Esophagus muscularis mucosa (tissue), 4 donors: ENCODE data around the gene DHRS13. TPM values are rescaled to one million over a fixed set of nuclear protein-coding genes. Genes with fewer than 3 reads are reported as not detected.
A peak's percentile ranks its signal among the peaks of the same experiment; 100 is the strongest.
"Not testable (repeated sequence)": the region's sequence is repeated elsewhere in the genome, so short reads cannot be mapped to it uniquely, and the experiment has no call there.

ENCODE experiments used
- DNase-seq: peaks from one replicate; pipeline ENCODE4 v3.0.0-alpha.2; 2017; ENCODE audit errors: extremely low spot score
- H3K27ac ChIP-seq, 4 donors: fragments of 200-600 bp; sonication (generic); replicated peaks in 1 of 4; 1 replicate in 3 of 4; 2 replicates in 1 of 4; pipeline ENCODE4 v1.5.1; 2016 to 2019; ENCODE audit warnings: mild to moderate bottlenecking in 1 of 4
- H3K27me3 ChIP-seq, 4 donors: fragments of 200-600 bp; sonication (generic); one replicate each; pipeline versions ENCODE4 v1.5.1 to v1.6.0; 2016 to 2019
- H3K36me3 ChIP-seq, 4 donors: fragments of 200-600 bp; sonication (generic); one replicate each; pipeline ENCODE4 v1.5.1; 2016 to 2019
- H3K4me1 ChIP-seq, 4 donors: fragments of 200-600 bp; sonication (generic); one replicate each; pipeline ENCODE4 v1.5.1; 2016 to 2019
- H3K4me3 ChIP-seq, 4 donors: fragments of 200-600 bp; sonication (generic); 1 replicate in 2 of 4; 2 replicates in 2 of 4; pipeline ENCODE4 v1.5.1; 2016 to 2019; ENCODE audit warnings: mild to moderate bottlenecking in 4 of 4, moderate library complexity in 1 of 4
- H3K9me3 ChIP-seq, 4 donors: fragments of 200-600 bp; sonication (generic); 1 replicate in 3 of 4; 2 replicates in 1 of 4; pipeline ENCODE4 v1.5.1; 2016 to 2019
- EP300 ChIP-seq: sonication (generic); formaldehyde crosslinking; IDR thresholded peaks from one replicate; pipeline ENCODE4 v1.6.1; 2017; ENCODE audit warnings: antibody characterized with exemption
- POLR2A ChIP-seq: fragments of 450-650 bp; IDR thresholded peaks from one replicate; pipeline ENCODE4 v1.6.1; 2017; ENCODE audit warnings: antibody characterized with exemption, moderate library complexity, mild to moderate bottlenecking, low read depth
- POLR2AphosphoS5 ChIP-seq, 2 donors: sonication (generic); formaldehyde crosslinking; IDR thresholded peaks; one replicate each; pipeline ENCODE4 v1.6.1; 2017; ENCODE audit warnings: antibody characterized with exemption in 2 of 2
- whole genome bisulfite sequencing: methylation state at CpG from one replicate; pipeline ENCODE4 v1.1.5; 2018; 5-methylcytosine and 5-hydroxymethylcytosine counted together
- intact Hi-C: fragments of 100-400 bp; cut with DNase I; formaldehyde crosslinking; loops from one replicate; pipeline ENCODE4 v1.15.1; 2023
- total RNA-seq, 4 donors: library from RNA; depleted of rRNA; stranded (reverse); fragments of >200 nt; gene quantifications; one replicate each; pipeline versions ENCODE4 v1.1.0 to v1.2.1, GENCODE V29; 2016
- TF ChIP-seq, protein P1 (sequence below), 3 experiments: fragments of 200-600 bp in 2 of 3; fragments of 450-650 bp in 1 of 3; sonication (generic) in 2 of 3; IDR thresholded peaks; one replicate each; pipeline ENCODE4 v1.5.1; 2017 to 2019; ENCODE audit warnings: antibody characterized with exemption in 3 of 3, mild to moderate bottlenecking in 2 of 3, moderate library complexity in 1 of 3

Gene DHRS13
- total RNA-seq, 4 donors from 2014 or later, result 3.7 to 14.2 (median 5.9) TPM

DNA sequence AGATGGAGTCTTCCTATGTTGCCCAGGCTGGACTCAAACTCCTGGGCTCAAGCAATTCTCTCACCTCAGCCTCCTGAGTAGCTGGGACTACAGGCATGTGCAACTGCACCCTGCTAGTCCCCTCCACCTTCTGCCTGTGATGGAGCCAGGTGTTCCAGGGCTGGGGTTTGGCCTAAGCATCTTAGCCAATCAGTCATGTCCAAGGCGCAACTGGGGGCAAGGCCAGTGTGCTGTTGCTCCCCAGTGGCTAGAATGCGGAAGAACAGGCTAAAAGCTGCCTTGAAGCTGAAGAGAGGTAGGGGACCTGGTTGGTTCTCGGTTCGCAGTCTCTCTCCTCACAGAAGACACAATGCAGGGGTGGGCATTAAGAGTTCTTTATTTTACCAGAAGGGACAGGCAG, 23.9 kb downstream of the DHRS13 start:
- no peak overlapping the region for H3K27ac ChIP-seq
- no peak overlapping the region for H3K4me3 ChIP-seq
- intact Hi-C loops, result no loop called here
- no peaks in the 10 kb centered on the region for H3K9me3 ChIP-seq
- peaks cover 33 to 67% (median 58%) of the 10 kb centered on the region in 4 donors for H3K36me3 ChIP-seq
- no peak for DNase-seq
- H3K4me1 ChIP-seq, result no peaks in the 10 kb centered on the region
- TF ChIP-seq, protein P1, sequence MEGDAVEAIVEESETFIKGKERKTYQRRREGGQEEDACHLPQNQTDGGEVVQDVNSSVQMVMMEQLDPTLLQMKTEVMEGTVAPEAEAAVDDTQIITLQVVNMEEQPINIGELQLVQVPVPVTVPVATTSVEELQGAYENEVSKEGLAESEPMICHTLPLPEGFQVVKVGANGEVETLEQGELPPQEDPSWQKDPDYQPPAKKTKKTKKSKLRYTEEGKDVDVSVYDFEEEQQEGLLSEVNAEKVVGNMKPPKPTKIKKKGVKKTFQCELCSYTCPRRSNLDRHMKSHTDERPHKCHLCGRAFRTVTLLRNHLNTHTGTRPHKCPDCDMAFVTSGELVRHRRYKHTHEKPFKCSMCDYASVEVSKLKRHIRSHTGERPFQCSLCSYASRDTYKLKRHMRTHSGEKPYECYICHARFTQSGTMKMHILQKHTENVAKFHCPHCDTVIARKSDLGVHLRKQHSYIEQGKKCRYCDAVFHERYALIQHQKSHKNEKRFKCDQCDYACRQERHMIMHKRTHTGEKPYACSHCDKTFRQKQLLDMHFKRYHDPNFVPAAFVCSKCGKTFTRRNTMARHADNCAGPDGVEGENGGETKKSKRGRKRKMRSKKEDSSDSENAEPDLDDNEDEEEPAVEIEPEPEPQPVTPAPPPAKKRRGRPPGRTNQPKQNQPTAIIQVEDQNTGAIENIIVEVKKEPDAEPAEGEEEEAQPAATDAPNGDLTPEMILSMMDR (IDR thresholded peaks at IDR 0.05), result peak in 2 of 3 experiments; percentile 41 to 42
- TF ChIP-seq EP300 (no peak), POLR2A (no peak)
- WGBS, result 80% methylated on average over 1 of the region's 4 CpGs
- H3K27me3 ChIP-seq, result no peaks in the 10 kb centered on the region

DNA sequence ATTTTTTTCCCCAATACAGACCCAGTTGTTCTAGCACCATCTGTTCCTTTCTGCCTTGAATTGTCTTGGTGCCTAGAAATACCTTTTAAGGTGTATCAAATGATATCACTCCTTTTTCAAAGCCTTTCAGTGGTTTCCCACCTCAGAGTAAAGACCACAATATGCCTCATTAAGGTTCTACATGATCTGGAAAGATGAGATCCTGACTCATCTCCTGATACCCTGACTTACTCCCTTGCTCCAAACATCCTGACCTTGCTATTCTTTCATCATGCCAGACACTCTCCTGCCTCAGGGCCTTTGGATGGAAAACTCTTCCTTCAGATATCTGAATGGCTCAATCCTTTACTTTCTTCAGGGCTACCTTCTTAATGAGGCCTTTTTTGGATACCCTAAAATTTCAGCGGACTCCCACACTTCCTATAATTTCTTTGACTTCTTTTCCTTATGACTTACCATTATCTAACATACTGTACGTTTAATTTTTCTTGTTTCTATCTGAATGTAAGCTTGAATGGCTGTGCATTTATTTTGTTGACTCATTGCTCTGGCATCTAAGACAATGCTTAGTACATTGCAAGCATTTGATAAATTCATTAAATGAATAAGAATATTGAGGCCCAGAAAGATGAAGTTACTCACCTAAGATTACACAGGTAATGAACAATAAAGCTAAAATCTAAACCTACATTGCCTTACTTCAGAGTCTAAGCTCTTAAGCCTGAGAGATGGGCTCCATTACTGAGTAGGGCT, 24.5 kb downstream of the DHRS13 start:
- no peak overlapping the region for H3K27ac ChIP-seq
- H3K27me3 ChIP-seq, result no peaks in the 10 kb centered on the region
- no peaks in the 10 kb centered on the region for H3K4me1 ChIP-seq
- intact Hi-C loops, result no loop called here
- WGBS, result 92% methylated on average over 2 of the region's 2 CpGs
- no peak overlapping the region for H3K4me3 ChIP-seq
- peaks cover 33 to 60% (median 51%) of the 10 kb centered on the region in 4 donors for H3K36me3 ChIP-seq
- H3K9me3 ChIP-seq, result no peaks in the 10 kb centered on the region
- no peak for DNase-seq
- TF ChIP-seq POLR2AphosphoS5 (IDR thresholded peaks at IDR 0.05), result no peak
- TF ChIP-seq, protein P1 (IDR thresholded peaks at IDR 0.05), result no peak
- no peak for TF ChIP-seq POLR2A
- TF ChIP-seq EP300, result no peak

DNA sequence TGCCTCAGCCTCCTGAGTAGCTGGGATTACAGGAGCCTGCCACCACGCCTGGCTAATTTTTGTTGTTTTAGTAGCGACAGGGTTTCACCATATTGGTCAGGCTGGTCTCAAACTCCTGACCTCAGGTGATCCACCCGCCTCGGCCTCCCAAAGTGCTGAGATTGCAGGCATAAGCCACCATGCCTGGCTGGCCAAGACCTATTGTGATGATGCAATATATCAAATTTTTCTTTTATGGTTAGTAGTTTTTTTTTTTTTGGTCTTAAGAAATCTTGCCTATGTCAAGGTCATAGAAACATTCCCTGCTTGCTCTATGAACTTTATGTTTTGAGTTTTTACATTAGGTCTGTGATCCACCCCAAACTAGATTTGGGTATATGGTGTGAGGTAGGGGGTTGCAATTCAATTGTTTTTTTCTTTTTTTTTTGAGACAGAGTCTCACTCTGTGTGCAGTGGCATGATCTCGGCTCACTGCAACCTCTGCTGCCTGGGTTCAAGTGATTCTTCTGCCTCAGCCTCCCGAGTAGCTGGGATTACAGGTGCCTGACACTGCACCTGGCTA, 25.6 kb downstream of the DHRS13 start:
- H3K4me1 ChIP-seq, H3K9me3 ChIP-seq, H3K4me3 ChIP-seq, H3K27me3 ChIP-seq, H3K27ac ChIP-seq, DNase-seq, intact Hi-C loops: not testable (repeated sequence)
- WGBS, result 94% methylated on average over 6 of the region's 6 CpGs
- H3K36me3 ChIP-seq, result peaks cover 27 to 49% (median 40%) of the 10 kb centered on the region in 4 donors

DNA sequence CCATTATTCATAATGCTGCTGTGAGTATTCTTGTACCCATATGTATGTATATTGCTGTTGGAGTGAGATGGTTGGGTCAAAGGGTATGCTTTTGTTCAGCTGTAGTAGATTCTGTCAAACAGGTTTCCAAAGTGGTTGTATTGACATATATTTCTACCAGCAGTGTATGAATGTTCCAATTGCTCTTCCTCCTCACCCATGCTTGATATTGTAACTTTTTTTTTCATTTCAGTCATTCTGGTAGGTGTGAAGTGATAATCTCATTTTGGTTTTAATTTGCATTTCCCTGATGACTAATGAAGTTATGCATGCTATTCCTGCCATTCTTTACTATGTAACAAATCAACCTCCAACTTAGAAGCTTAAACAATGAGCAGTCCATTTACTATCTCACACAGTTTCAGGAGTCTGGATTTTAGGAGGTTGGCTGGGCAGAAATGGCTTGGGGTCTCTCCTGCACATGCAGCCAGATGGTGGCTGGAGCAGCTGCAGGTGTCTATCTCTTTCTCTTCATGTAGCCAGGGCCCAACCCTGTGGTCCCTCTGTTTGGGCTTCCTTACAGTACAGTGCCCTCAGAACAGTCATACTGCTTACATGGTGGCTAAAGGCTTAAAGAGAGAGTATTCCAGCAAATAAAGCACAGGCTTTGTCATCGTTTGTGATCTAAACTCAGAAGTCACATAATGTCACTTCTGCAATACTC, 26.9 kb downstream of the DHRS13 start:
- H3K4me1 ChIP-seq, result no peaks in the 10 kb centered on the region
- no peak overlapping the region for H3K4me3 ChIP-seq
- no peaks in the 10 kb centered on the region for H3K27me3 ChIP-seq
- DNase-seq, result no peak
- H3K27ac ChIP-seq, result no peak overlapping the region
- H3K36me3 ChIP-seq, result peaks cover 16 to 37% (median 28%) of the 10 kb centered on the region in 4 donors
- intact Hi-C loops, result no loop called here
- no peak for TF ChIP-seq POLR2AphosphoS5 (IDR thresholded peaks at IDR 0.05)
- TF ChIP-seq, protein P1 (IDR thresholded peaks at IDR 0.05), result no peak
- no peak for TF ChIP-seq POLR2A
- TF ChIP-seq EP300, result no peak
- 67% methylated on average over 1 of the region's 1 CpG for WGBS
- no peaks in the 10 kb centered on the region for H3K9me3 ChIP-seq

DNA sequence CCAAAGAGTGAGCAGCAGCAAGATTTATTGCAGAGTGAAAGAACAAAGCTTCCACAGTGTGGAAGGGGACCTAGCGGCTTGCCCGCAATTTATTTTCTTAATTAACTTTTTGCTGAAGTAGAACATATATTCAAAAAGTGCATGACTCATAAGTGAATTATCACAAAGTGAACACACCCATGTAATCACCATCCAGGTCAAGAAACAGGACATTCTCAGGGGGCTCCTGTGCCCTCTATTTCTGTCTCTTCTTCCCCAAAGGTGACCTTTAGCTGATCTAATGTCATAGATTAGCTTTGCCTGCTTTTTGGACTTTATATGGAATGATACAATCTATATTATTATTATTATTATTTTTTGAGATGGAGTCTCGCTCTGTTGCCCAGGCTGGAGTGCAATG, 28.1 kb downstream of the DHRS13 start:
- WGBS, result 91% methylated on average over 3 of the region's 3 CpGs
- Histone ChIP-seq H3K27ac (no peak overlapping the region), H3K4me1 (no peaks in the 10 kb centered on the region), H3K36me3 (peaks cover 10 to 24% (median 16%) of the 10 kb centered on the region in 4 donors), H3K4me3 (no peak overlapping the region), H3K9me3 (no peaks in the 10 kb centered on the region), H3K27me3 (no peaks in the 10 kb centered on the region)
- no peak for DNase-seq
- intact Hi-C loops, result no loop called here
- no peak for TF ChIP-seq EP300
- no peak for TF ChIP-seq POLR2A
- TF ChIP-seq, protein P1 (IDR thresholded peaks at IDR 0.05), result no peak
- no peak for TF ChIP-seq POLR2AphosphoS5 (IDR thresholded peaks at IDR 0.05)
